ENCODE data around the gene SELE.

SELE gene, protein sequence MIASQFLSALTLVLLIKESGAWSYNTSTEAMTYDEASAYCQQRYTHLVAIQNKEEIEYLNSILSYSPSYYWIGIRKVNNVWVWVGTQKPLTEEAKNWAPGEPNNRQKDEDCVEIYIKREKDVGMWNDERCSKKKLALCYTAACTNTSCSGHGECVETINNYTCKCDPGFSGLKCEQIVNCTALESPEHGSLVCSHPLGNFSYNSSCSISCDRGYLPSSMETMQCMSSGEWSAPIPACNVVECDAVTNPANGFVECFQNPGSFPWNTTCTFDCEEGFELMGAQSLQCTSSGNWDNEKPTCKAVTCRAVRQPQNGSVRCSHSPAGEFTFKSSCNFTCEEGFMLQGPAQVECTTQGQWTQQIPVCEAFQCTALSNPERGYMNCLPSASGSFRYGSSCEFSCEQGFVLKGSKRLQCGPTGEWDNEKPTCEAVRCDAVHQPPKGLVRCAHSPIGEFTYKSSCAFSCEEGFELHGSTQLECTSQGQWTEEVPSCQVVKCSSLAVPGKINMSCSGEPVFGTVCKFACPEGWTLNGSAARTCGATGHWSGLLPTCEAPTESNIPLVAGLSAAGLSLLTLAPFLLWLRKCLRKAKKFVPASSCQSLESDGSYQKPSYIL

DNA sequence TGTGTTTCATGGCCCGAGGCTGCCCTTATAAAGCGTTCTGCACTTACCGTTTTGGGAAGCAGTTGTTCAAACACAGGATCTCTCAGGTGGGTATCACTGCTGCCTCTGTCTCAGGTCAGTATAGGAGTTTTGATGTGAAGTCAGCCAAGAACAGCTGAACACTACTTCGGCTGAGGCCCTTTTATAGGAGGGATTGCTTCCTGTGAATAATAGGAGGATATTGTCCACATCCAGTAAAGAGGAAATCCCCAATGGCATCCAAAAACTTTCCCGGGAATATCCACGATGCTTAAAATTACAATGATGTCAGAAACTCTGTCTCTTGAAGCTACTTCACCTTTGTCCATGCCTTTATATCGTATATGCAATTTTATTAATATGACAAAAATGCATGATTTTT, at the start of gene SELE:
Gene SELE, minus strand, starts transcription at position 156 of the 400 bp plus-strand sequence. CDS start 467 bp downstream, outside the sequence.
- TF ChIP-seq CTCF (conservative IDR thresholded peaks at IDR 0.05) (no peak), ZFX (IDR thresholded peaks at IDR 0.05) (no peak)

DNA sequence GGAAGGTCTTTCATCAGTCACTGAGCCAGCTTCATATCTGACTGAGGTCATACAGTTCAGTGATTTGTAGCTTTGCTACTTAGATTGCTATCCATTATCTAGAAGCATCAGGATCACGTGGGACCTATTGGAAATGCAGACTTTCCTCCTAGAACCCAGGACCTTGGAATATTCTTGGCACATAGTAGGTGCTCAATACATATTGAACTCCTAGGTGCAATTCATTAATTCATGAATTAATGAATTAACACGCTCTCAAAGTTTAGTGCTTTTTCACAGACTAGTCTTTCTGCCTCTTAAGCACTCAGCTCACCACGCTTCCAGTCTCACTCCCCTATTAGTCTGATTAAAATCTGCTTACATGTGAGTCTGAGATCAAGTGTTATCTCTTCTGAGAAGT, 48.7 kb upstream of the SELE start:
- TF ChIP-seq CTCF (conservative IDR thresholded peaks at IDR 0.05) (no peak), ZFX (IDR thresholded peaks at IDR 0.05) (no peak)

More for the DNA sequence above, at the start of gene SELE:
- H3K27ac ChIP-seq, result no peak within 1 kb of the TSS

GRCh38 chr1:169779970-169780369, 46.1 kb upstream of the SELE start:
- no peak overlapping the region; the same call in 1 of the 2 replicates for H3K27ac ChIP-seq
- TF ChIP-seq ZFX (IDR thresholded peaks at IDR 0.05), result no peak
- TF ChIP-seq CTCF (conservative IDR thresholded peaks at IDR 0.05), result no peak

More for the DNA sequence above, 48.7 kb upstream of the SELE start:
- no peak overlapping the region for H3K27ac ChIP-seq

DNA sequence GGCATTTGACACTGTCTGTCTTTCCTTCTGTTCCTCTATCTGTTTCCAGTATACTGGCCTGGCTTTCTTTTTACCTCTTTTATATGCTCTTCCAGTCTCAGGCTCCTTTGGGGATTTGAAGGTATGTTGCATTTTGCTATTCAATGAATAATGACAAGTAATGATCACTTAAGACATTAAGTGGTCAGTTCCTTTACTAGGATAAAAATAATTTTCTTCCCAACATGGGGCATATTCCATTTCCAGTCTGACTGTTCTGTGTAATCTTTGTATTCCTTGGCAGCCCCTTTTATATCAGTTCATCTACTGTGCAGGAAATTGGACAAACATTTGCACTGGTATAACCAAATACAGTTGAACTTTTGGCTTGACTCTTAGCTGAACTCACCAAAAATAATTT, 45.3 kb upstream of the SELE start:
- 0 out of 2 replicates have a peak overlapping the region, but pooled peaks have one; percentile 13 for H3K27ac ChIP-seq
- no peak for TF ChIP-seq CTCF (conservative IDR thresholded peaks at IDR 0.05)
- no peak for TF ChIP-seq ZFX (IDR thresholded peaks at IDR 0.05)

GRCh38 chr1:169776440-169776839, 42.6 kb upstream of the SELE start:
- no peak for TF ChIP-seq CTCF (conservative IDR thresholded peaks at IDR 0.05)
- TF ChIP-seq ZFX (IDR thresholded peaks at IDR 0.05), result no peak

DNA sequence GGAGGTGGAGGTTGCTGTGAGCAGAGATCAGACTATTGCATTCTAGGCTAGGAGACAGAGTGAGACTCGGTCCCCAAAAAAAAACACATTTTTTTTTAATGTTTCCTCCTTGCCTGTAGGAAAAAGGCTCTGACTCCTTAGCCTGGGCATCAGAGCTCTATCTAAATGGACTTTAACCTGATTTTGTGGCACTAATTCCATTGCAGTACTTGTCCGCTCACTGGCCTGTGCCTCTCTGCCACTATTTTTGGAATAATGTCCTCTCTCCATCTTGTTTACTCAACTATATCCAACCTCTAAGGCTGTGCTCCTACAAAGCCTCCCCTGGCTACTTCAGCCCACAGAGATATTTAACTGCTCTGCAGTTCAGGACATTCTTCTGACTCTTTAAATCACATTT, 34.3 kb upstream of the SELE start:
- no peak overlapping the region for H3K27ac ChIP-seq
- TF ChIP-seq ZFX (IDR thresholded peaks at IDR 0.05) (no peak), CTCF (conservative IDR thresholded peaks at IDR 0.05) (no peak)

More at GRCh38 chr1:169776440-169776839, 42.6 kb upstream of the SELE start:
- no peak overlapping the region for H3K27ac ChIP-seq
